ENCODE results near the gene CSGALNACT2.
"Not testable (repeated sequence)": the region's sequence is repeated elsewhere in the genome, so short reads cannot be mapped to it uniquely, and the experiment has no call there.

Gene CSGALNACT2

DNA sequence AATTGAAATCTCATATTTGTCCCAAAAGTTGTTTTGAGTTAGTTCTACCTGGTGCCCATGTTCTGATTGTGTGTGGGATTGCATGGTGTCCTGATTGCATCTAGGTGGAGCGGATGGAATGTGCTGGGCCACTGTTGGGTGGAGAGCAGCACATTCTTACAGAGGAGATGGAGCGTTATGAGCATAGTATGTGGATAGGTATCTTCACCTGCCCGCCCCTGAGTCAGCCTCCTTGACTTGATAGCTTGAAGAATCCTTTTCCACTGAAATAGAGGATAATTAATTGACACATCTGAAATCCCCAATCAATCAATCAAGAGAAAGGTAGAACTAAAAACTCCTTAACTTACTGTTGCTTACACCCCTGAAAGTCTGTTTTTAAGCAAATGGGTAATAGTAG is 45.5 kb downstream of the CSGALNACT2 start:
- DNase-seq (ENCODE audit: low read depth in 2 of 3, low spot score in 2 of 3): not testable (repeated sequence)

DNA sequence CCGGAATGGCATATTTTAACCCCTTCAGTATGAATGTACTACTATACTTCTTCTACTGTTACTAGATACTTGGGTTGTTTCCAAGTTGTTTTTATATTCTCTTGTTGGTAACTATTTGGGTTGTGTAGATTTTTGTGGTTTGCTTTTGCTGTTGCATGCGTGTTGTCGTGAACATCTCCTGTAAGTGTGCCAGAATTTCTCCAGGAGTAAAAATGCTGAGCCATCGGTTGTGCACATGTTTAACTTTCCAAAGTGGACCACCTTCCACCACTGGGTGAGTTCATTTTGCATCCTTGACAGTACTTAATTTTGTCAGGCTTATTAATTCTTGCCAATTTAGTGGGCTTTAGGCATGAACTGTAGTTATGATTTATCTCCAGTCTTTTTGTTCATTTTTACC is 47.9 kb downstream of the CSGALNACT2 start:
- no peak for DNase-seq (ENCODE audit: low read depth in 2 of 3, low spot score in 2 of 3)

DNA sequence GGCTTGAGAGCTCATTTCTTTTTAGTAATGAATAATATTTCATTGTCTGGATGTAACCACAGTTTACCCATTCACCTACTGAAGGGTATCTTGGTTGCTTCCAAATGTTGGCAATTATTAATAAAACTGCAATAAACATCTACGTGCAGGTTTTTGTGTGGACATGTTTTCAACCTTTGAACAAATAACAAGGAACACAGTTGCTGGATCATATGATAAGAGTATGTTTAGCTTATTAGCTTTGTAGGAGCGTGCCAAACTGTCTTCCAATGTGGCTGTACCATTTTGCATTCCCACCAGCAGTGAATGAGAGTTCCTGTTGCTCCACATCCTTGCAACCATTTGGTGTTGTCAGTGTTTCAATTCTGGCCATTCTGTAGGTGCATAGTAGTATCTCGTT is 49.0 kb downstream of the CSGALNACT2 start:
- no peak for DNase-seq (ENCODE audit: low read depth in 2 of 3, low spot score in 2 of 3)

DNA sequence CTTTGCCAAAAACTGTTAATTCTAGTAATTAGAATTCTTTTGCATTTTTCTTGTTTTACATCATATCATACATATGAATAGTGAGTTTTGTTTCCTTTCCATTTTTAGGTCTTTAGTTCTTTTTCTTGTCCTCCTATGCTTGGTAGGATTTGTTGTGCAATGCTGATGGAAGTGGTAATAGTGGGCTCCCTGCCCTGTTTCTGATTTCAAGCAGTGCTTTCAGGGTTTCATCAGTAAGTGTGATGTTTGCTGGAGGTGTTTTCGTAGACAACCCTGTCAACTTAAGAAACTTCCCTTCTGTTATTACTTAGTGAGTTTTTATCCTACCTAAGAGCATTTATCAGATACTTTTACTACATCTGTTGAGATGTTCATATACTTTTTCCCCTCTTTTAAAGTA is 50.5 kb downstream of the CSGALNACT2 start:
- DNase-seq (ENCODE audit: low read depth in 2 of 3, low spot score in 2 of 3): no peak

DNA sequence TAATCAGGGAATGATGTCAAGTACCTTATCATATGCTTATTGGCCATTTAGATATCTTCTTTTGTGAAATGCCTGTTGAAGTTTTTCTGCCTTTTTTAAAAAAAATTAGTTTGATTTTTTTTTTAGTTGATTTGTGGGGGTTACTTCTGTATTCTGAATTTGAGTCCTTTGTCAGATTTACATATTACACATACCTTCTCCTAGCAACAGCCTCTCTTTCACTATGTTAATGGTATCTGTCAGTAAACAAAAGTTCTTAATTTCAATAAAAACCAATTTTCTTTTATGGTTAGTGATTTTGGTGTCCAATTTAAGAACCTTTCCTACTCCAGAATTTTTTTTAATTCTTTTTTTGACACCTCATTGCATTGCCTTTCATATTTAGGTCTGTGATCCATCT is 52.0 kb downstream of the CSGALNACT2 start:
- DNase-seq (ENCODE audit: low read depth in 2 of 3, low spot score in 2 of 3): no peak

DNA sequence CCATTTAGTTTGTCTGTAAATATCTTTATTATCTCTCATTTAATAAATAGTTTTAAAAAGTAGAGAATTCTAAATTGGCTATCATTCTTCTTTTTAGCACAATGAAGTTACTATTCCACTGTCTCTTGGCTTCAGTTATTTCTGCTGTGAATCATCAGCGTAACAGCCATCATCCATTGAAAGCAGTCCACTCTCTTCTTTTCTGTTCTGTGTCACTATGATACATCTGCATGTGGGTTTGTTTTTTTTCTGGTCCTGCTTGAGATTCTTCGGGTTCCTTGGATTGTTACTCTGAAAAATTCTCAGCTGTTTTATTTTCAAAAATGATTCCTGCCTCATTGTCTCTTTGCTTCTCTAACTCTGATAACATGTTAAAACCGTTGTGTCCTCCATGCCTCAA is 52.5 kb downstream of the CSGALNACT2 start:
- no peak for DNase-seq (ENCODE audit: low read depth in 2 of 3, low spot score in 2 of 3)

DNA sequence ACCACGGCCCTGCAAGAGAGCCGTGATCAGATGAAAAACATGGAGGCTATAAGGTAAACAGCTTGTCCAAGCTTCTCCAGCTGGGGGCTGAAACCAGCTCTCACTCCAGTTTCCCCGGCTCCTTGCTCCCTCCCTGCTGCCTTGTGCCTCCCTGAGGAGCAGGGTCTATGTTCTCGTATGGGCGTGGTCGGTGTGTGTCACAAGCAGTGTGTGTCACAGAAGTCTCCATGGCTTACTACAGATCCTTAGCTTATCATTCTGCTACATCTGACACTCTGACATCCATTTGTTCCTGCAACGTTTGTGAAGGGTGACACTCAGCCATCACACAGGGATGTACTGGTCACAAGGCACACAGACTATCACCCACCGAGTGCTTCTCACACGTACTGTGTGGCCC is 54.6 kb downstream of the CSGALNACT2 start:
- no peak for DNase-seq (ENCODE audit: low read depth in 2 of 3, low spot score in 2 of 3)

DNA sequence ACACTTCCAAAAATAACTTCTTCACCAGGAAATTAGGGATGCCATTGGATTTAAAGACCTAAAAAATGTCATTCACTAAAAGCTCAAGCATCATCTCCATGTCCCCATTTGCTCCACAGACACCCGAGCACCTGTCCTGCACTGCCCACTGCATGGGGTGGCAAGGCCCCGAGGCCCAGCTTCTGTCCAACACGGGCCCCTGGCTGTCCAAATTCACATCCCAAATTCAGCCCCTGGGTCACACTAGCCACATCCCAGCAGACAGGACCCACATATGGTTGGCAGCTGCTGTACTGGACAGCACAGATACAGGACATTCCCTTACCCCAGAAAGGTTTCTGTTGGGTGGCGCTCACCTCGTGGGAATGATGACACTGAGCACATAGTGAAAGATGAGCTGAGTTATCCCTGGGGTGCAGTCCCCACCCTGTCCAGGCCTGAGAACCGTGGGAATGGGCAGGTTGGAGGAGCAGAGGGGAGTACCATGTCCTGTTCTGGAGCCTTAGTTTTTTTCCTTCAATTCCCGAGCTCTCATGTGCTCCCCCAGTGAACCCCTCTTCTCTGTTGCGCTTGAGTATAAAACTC is 55.3 kb downstream of the CSGALNACT2 start:
- no peak for DNase-seq (ENCODE audit: low read depth in 2 of 3, low spot score in 2 of 3)

DNA sequence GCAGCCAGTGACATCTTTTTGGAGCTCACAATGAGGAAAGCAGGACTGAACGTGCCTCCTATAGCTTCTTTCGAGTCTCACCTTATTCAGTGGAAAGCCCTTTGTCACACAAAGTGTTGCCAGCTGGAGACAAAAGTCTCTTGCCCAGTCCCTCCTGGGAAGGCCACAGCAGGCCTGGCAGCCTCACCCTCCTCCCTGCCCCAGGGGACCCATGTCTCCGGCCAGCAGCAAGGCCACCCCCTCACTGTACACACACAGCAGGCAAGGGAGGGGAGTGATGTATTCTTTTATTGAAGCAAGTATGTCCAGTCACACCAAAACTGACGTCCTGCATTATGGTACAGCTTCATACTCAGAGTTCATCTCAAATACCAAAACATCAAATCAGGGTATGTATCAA is 56.0 kb downstream of the CSGALNACT2 start:
- DNase-seq (ENCODE audit: low read depth in 2 of 3, low spot score in 2 of 3): no peak

DNA sequence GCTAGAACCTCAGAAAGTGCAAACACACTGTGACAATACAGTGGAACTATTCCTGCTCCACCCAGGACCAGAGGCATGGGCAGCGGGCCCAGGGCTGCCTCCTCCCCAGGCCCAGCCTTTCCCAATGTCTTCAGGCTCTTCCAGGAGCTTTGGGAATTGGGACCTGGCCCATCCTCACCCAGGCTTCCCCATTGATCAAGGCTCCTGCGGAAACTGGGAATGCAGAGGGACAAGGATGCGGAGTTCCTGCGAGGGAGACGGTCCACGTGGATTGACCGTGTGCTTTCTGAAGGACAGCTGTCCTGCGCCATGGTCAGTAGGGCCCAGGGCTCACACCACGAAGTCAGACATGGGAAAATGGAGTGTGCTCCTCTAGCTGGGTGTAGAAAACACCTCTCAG is 56.6 kb downstream of the CSGALNACT2 start:
- DNase-seq (ENCODE audit: low read depth in 2 of 3, low spot score in 2 of 3): no peak

DNA sequence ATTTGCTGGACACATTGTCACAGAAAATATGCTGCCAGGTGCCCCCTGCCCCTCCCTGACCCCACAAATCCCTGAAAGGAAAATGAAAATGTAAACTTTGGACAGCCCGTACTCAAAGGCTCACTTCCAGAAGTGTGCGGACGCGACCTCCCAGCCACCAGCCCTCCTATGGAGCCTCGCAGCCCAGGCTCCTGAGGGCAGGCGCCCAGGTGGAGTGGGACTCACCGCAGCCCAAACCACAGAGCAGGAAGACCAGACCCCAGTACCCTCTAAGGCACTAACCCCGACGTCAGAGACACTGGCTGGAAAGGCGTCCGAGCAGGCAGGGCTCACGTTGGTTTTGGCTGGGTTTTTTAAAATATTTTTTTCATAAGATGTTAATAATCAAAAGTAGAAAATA is 57.3 kb downstream of the CSGALNACT2 start:
- DNase-seq (ENCODE audit: low read depth in 2 of 3, low spot score in 2 of 3): no peak

DNA sequence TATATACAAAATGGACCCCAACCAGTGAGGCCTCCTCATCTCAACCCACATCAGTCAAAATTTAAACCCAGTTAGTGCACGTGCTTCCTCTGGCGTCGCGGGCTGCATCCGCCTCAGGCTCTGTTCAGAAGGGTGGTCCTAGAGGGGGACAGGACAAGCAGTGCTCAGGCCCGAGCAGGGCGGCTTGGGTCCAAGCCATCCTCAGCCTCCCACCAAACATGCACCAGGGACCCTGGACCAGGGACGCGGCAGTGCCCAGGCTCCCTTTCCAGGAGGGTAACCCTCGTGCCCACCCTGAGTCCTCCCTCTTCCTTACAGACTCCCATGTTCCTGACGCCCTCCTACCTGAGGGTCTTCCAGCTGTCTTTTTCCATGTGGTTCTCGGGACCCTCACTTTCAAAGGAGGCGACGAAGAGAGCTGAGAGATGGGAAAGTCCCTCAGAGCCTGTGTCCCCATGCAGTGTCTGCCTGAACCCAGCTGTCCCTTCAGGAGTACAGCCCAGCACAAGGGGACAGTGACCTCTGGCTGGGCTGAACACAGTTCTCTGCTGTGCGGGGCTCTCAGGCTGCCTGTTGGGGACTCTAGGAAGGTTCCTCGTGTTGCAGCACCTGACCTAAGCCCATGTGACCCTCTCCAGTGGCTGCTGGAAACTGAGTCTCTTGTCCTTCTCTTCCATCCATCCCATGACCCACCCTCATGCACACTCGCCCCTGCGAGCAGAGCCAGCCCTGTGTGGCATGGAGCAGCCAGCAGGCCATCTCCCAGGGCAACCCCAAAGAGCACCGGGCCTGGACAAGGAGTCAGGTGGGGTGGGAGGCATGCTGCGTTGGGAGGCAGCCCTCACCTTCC is 58.1 kb downstream of the CSGALNACT2 start:
- no peak for DNase-seq (ENCODE audit: low read depth in 2 of 3, low spot score in 2 of 3)

DNA sequence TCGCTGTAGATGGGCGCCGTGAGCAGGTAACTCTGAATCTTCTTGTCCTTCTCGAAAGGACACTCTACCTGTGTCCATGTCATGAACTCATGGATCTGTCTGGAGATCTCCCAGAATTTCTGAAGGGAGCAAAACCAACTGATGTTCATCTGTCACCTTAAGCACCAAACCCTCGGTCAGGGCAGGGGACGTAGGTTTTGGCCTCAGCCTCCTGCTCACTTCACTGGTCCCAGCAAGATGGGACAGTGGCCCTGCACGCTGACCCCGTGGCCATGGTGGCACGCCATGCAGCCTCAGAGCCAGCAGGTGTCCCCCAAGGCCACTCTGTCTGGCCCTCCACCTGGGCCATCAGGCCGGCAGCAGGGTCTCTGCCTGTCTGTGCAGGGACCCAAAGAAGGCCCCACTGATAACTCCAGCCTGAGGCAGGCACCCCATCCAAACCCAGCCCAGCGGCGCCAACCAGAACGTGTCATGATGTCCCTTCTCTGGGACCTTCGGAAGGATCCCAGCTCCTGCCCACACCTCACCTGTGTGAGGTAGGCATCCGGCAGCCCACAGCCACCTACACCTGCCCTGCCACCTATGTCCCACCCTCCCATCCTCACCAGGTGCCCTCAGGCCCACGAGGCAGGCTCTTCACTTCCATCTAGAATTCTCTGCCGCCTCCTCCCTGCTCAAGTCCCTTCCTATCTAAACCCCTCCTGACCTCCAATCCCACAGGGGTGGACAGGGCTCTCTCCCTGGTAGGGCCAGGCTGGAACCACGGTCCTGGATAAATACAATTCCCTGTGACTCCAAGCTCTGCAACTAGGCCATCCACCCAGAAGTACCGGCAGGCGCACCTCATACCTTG is 59.0 kb downstream of the CSGALNACT2 start:
- no peak for DNase-seq (ENCODE audit: low read depth in 2 of 3, low spot score in 2 of 3)

DNA sequence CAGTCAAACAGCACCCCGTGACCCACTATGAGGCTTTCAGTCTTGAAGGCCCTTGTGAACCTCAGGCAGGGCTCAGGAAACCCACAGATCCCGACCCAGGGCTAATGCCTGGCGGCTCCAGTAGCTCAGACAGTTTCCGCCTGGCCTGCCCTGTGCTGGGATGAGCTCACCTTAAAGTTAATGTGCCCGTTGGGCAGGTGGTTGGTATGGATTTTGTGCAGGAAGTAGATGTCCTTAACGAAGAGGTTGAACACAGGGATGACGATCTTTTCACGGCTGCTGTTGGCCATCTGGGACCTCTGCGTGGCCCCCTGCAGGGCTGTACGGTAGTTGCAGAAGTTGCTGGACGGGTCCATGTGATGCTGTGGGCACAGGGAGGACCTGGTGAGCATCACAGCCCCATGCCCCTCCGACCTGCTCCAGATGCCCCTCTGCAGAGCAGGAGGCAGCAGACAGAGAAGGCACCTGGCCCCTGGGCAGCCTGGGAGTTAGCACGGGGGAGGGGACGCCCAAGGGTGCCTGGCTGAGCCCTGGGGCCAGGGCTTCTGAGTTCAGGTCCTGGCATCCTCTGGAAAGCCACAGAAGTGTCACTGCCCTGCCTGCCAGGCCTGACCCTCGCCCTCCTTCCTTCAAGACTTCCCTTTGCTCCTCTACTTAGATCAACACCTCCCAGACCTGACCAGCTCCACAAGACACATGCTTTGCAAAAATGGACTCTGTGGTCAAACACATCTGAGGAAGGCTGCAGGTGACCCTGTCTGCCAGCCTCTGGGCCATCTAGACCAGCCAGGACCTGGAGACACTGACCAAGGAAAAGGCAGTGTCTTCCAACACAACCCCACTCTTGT is 59.8 kb downstream of the CSGALNACT2 start:
- DNase-seq (ENCODE audit: low read depth in 2 of 3, low spot score in 2 of 3): no peak

DNA sequence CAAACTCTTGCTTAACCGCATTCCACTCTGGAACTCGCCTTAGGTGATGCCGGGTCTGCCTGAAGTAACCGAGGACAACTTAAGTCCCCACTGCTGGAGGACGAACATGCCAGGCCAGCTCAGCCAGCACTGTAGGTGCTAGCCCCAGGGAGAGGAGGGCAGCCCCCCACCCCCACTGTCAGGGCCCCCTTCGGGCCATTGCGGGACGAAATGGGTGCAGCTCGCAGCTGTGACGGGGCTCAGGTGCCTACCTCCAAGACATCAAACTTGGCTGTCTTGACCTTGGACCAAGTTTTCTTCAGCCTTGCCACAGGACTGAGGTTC is 60.4 kb downstream of the CSGALNACT2 start:
- DNase-seq (ENCODE audit: low read depth in 2 of 3, low spot score in 2 of 3): no peak

DNA sequence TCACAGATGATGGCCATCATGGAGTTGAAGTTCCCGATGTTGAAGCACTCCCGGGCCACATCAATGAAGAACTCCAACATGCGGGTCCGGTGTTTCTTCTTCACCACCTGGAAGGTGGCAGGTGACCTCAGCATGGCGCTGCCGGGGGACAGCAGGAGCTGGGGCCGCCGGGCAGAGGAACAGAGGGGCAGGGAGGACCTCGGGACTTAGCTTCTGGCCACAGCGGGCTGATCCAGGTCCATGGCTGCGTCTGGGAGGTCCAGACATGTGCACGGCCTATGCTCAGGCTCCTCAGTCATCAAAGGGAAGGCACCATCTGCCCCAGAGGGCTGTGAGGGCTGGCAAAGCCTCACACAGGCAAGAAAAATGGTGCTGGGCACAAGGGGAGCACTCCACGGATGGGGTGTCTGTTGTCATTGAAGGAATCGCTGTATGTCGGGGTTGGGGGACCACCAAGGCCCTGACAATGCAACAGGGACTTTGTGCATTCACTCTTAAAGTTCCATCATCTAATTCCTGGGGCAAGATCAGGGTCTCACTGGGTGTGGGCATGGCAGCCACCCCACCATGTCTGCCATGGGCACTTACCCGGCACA is 60.9 kb downstream of the CSGALNACT2 start:
- no peak for DNase-seq (ENCODE audit: low read depth in 2 of 3, low spot score in 2 of 3)

DNA sequence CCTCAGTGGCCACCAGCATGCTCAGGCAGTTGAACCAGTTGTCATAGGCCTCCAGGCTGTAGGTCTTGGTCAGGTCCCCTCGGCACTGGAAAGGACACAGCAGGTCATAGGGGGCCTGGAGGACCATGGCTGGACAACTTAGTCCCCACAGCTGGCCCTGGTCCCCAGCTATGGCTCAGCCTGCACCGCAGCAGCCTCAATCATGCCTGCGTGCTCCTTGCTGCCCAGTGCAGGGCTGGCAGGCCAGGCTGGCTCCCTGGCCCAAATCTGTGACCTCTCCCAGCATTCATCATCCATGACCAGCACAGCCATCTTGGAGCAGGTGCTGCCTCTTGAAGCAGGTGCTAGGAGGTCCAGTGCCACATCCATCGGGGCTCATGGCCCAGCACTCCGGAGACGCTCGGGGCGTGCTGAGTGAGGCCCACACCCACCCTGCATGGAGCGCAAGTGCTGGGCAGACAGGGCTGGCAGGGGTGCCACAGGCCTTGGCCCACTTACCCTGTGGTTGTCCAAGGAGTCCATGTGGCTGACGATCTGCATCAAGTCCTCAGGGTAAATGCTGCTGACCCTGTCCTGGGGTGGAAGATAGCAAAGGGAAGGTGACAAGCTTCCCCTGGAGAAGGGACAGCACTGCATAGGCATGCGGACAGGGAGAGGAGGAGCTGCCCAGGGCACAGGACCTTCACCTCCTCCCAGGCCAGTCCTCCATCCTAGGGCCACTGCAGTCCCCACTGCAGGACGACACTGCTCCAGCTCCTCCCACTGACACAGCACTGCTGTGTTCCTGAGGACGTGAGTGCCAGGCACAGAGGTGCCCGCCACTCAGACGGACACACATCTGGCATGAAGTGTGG is 61.7 kb downstream of the CSGALNACT2 start:
- DNase-seq (ENCODE audit: low read depth in 2 of 3, low spot score in 2 of 3): no peak

DNA sequence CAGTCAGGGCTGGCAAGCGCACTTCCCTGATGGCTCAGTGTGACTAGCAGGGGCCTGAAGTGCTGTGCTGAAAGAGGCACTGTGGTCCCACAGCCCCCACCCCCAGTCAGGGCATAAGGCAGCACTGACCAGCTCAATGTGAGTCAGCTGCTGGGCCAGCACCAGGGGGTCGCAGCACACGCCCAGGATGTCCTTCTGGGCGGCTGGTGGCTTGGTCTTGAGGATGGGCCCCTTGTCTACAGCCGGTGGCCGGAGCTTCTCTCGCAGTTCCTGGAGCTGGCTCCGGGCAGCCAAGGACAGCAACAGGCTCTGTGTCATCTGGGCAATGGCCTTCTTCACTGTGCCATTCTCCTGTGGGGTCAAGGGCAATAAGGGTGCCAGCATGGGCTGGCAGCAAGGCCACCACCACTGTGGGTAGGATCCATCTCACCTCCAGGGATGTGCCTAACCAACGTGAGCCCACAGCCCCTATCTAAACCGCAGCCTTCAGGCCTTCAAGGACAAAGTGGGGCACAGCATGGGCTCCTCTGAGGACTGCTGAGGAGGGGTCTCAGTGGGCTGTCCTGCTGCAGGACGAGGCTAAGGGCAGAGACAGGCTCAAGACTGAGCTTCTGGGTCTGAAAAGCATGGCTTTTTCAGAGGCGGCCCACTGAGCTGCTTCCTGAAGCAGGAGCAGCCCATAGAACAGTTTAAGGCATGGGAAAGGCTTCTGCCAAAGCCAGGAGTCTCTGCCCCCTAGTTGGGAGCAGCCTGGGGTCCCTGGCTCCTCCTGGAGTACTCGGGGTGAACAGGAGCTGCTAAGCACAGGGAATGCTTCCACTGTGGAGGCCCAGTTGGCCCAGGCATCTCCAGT is 62.5 kb downstream of the CSGALNACT2 start:
- DNase-seq (ENCODE audit: low read depth in 2 of 3, low spot score in 2 of 3): no peak

DNA sequence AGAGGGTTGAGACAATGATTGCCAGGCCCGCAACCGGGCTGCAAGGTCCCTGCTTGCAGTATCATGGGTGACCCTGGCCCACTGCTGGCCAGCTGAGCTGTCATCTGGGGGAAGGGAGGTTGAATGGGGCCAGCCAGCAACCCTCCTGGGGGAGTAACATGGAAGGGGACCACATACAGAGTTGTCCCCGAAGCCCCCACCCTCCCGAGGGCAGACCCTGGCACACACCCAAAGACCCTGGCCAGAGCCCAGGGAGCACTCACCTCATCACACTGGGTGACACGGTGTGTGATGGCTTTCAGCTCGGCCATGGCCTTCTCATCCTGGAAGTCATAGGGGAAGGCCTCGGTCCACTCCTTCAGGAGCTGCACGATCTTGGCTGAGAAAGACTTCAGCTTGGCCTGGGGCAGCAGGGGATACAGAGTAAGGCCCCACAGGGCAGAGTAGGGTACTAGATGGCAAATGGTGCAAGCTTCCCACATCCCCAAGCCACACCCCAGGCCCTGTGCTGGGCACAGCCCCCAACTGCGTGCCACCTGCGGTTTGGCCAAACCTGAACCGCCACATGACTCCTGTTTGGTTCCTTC is 63.4 kb downstream of the CSGALNACT2 start:
- no peak for DNase-seq (ENCODE audit: low read depth in 2 of 3, low spot score in 2 of 3)
